Suprapubic skin (tissue), 4 donors: ENCODE measurements around the gene BORCS5. TPM values are rescaled to one million over a fixed set of nuclear protein-coding genes. Genes with fewer than 3 reads are reported as not detected.
"Not testable (repeated sequence)": the region's sequence is repeated elsewhere in the genome, so short reads cannot be mapped to it uniquely, and the experiment has no call there.

ENCODE experiments used
- DNase-seq, 2 donors: peaks; one replicate each; pipeline ENCODE4 v3.0.0-alpha.2; 2019; ENCODE audit warnings: low spot score in 2 of 2
- H3K27ac ChIP-seq: fragments of 200-600 bp; sonication (generic); one replicate; pipeline ENCODE4 v1.5.1; 2019
- H3K27me3 ChIP-seq: fragments of 200-600 bp; sonication (generic); one replicate; pipeline ENCODE4 v1.5.1; 2019
- H3K36me3 ChIP-seq: fragments of 200-600 bp; sonication (generic); one replicate; pipeline ENCODE4 v1.5.1; 2019
- H3K4me1 ChIP-seq: fragments of 200-600 bp; sonication (generic); one replicate; pipeline ENCODE4 v1.5.1; 2019
- H3K4me3 ChIP-seq: fragments of 200-600 bp; sonication (generic); one replicate; pipeline ENCODE4 v1.5.1; 2019; ENCODE audit warnings: mild to moderate bottlenecking
- H3K9me3 ChIP-seq: fragments of 200-600 bp; sonication (generic); one replicate; pipeline ENCODE4 v1.5.1; 2019
- CTCF ChIP-seq, 2 donors: fragments of 200-600 bp in 1 of 2; fragments of 450-650 bp in 1 of 2; sonication (generic) in 1 of 2; IDR thresholded peaks; one replicate each; pipeline ENCODE4 v1.5.1; 2016 to 2019; ENCODE audit warnings: antibody characterized with exemption in 2 of 2, mild to moderate bottlenecking in 1 of 2, moderate library complexity in 1 of 2
- EP300 ChIP-seq: sonication (generic); formaldehyde crosslinking; IDR thresholded peaks from one replicate; pipeline ENCODE4 v1.6.1; 2017; ENCODE audit warnings: antibody characterized with exemption
- POLR2A ChIP-seq, 2 donors: fragments of 450-650 bp; IDR thresholded peaks; one replicate each; pipeline ENCODE4 v1.6.1; 2017; ENCODE audit warnings: antibody characterized with exemption in 2 of 2, mild to moderate bottlenecking in 2 of 2, moderate library complexity in 2 of 2
- POLR2AphosphoS5 ChIP-seq, 3 donors: sonication (generic); formaldehyde crosslinking; IDR thresholded peaks; one replicate each; pipeline ENCODE4 v1.6.1; 2017; ENCODE audit warnings: antibody characterized with exemption in 3 of 3
- WGBS: methylation state at CpG from one replicate; pipeline ENCODE4 v1.1.5; 2018; 5-methylcytosine and 5-hydroxymethylcytosine counted together
- total RNA-seq, 4 donors: library from RNA; depleted of rRNA; stranded (reverse); fragments of >200 nt; gene quantifications; one replicate each; pipeline ENCODE4 v1.1.0, GENCODE V29; 2016

The BORCS5 gene
- total RNA-seq, 4 donors from 2014 or later = 11.3 to 51.6 (median 21.0) TPM

DNA sequence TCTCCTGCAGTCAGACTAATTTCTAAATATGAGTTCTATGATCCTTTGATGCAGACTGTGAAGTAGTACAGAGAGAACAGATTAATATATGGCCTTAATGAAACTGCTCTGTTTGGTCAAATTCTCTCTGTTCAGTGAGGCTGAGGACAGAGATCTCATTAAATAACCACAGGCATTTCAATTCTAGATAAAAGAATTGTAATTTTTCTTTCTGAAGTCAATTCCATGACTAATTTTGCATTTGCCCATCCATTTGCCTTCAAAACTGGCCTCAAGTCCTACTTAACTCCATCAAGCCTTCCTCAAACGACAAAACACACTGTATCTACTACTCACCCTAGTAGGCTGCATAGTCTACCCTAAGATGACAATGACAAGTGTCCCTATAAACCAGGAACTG, 138.7 kb downstream of the BORCS5 start:
- no peak for DNase-seq
- TF ChIP-seq EP300 = no peak
- no peak for TF ChIP-seq POLR2A (IDR thresholded peaks at IDR 0.05)
- TF ChIP-seq POLR2AphosphoS5 (IDR thresholded peaks at IDR 0.05) = no peak
- no peak for TF ChIP-seq CTCF (IDR thresholded peaks at IDR 0.05)
- Histone ChIP-seq H3K36me3 (no peaks in the 10 kb centered on the region), H3K4me1 (no peaks in the 10 kb centered on the region), H3K27me3 (no peaks in the 10 kb centered on the region), H3K9me3 (no peaks in the 10 kb centered on the region), H3K4me3 (no peak overlapping the region), H3K27ac (no peak overlapping the region)
- WGBS = 94% methylated on average over 1 of the region's 1 CpG

DNA sequence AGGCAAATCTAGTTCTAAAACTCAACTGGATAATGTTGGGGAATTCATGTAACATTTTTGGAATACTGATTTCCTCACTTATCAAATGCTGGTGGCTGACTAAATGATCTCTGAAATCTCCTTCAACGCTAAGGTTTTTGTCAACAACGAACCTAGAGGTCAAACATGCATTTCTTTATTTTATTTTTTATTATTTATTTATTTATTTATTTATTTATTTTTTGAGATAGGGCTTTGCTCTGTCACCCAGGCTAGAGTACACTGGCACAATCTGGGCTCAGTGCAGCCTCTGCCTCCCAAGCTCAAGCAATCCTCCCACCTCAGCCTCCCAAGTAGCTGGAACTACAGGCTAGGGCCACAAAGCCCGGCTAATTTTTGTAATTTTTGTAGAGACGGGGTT, 141.3 kb downstream of the BORCS5 start:
- no peaks in the 10 kb centered on the region for H3K27me3 ChIP-seq
- no peak for DNase-seq
- H3K9me3 ChIP-seq = no peaks in the 10 kb centered on the region
- H3K4me1 ChIP-seq = no peaks in the 10 kb centered on the region
- H3K36me3 ChIP-seq = no peaks in the 10 kb centered on the region
- TF ChIP-seq POLR2AphosphoS5 (IDR thresholded peaks at IDR 0.05) (no peak), POLR2A (IDR thresholded peaks at IDR 0.05) (no peak), CTCF (IDR thresholded peaks at IDR 0.05) (no peak), EP300 (no peak)
- no peak overlapping the region for H3K4me3 ChIP-seq
- 98% methylated on average over 4 of the region's 4 CpGs for WGBS
- H3K27ac ChIP-seq = no peak overlapping the region

DNA sequence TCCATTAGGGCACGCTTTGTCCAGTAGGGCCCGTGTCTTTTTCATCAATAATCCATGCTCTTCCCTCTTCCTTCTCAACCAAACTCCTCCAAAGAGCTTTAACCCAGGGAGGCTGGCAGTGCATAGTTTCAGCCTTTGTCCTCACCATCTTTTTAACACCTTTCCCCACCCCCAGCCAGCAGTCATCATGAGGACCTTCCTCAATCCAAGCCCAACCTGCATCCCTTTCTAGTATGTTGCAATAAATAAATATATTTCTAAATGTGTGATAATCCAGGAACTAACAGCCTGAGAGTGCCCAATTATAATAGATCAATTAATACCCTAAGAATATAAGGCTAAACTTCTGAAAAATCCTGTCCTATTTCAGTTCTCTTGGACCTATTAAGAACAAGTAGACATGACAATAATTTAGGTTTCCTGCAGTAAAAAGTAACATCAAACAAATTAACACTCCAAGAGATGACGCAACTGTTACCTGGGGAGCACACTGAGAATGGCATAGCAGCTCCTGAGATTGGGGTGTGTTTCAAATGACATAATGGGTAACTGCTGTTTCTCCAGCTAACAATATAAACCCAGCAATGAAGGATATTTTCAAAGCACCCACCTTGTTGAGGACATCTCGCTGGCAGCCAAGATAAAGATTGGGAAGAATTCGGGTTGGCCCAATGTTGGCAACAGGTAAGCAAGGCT, 143.2 kb downstream of the BORCS5 start:
- Histone ChIP-seq H3K4me3 (no peak overlapping the region), H3K9me3 (no peaks in the 10 kb centered on the region), H3K4me1 (peaks cover under 1% of the 10 kb centered on the region), H3K27me3 (no peaks in the 10 kb centered on the region), H3K27ac (no peak overlapping the region), H3K36me3 (no peaks in the 10 kb centered on the region)
- no peak for TF ChIP-seq POLR2A (IDR thresholded peaks at IDR 0.05)
- no peak for TF ChIP-seq CTCF (IDR thresholded peaks at IDR 0.05)
- TF ChIP-seq EP300 = no peak
- TF ChIP-seq POLR2AphosphoS5 (IDR thresholded peaks at IDR 0.05) = no peak
- no peak for DNase-seq
- WGBS = 88% methylated on average over 5 of the region's 5 CpGs

- Histone ChIP-seq H3K27ac (no peak overlapping the region), H3K36me3 (no peaks in the 10 kb centered on the region), H3K4me1 (peaks cover 9% of the 10 kb centered on the region), H3K9me3 (no peaks in the 10 kb centered on the region), H3K4me3 (no peak overlapping the region), H3K27me3 (no peaks in the 10 kb centered on the region)
- no peak for TF ChIP-seq EP300
- no peak for TF ChIP-seq POLR2AphosphoS5 (IDR thresholded peaks at IDR 0.05)
- TF ChIP-seq POLR2A (IDR thresholded peaks at IDR 0.05) = no peak
- no peak for TF ChIP-seq CTCF (IDR thresholded peaks at IDR 0.05)
- no peak for DNase-seq
- 81% methylated on average over 3 of the region's 3 CpGs for WGBS
These were observed 144.2 kb downstream of the BORCS5 start for GRCh38 chr12:12501121-12501520.

DNA sequence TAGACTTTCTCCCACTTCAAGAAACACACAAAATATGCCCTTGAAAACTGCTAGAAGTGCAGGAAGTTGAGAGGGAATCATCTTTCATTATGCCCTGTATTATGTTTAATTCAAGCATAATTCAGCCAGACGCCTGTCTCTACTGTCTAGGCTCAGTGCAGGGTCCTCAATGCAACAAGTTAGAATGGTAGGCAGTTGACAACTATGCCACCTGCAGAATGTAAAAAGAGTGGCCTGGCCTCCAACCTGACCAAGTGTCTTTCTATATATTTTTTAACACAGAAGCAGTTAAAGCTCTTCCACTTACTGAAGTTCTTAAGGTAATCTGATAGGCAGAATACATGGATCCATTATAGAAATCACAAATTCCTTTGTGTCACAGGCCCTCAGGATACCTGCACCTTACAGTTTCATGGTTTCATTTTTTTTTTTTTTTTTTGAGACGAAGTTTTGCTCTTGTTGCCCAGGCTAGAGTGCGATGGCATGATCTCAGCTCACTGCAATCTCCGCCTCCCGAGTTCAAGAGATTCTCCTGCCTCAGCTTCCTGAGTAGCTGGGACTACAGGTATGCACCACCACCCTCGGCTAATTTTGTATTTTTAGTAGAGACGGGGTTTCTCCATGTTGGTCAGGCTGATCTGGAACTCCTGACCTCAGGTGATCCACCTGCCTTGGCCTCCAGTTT, 145.4 kb downstream of the BORCS5 start:
- not testable (repeated sequence) for DNase-seq, H3K9me3 ChIP-seq, H3K4me3 ChIP-seq, H3K27ac ChIP-seq, H3K27me3 ChIP-seq, H3K36me3 ChIP-seq
- 95% methylated on average over 7 of the region's 7 CpGs for WGBS
- peaks cover 20% of the 10 kb centered on the region for H3K4me1 ChIP-seq
